Body of pancreas (tissue), 4 donors: ENCODE results near the gene NKAPL.

Source experiments
- CTCF ChIP-seq, 7 experiments: fragments of 450-650 bp in 4 of 7; fragments of 200-600 bp in 3 of 7; sonication (generic) in 3 of 7; IDR thresholded peaks; one replicate each; pipeline ENCODE4 v1.5.1; 2016 to 2019; ENCODE audit warnings: antibody characterized with exemption in 7 of 7
- POLR2A ChIP-seq, 3 donors: fragments of 450-650 bp; IDR thresholded peaks; one replicate each; pipeline ENCODE4 v1.6.1; 2016; ENCODE audit warnings: antibody characterized with exemption in 3 of 3, mild to moderate bottlenecking in 2 of 3

GRCh38 chr6:28295326-28295725, 36.2 kb downstream of the NKAPL start:
- no peak for TF ChIP-seq CTCF (IDR thresholded peaks at IDR 0.05)
- no peak for TF ChIP-seq POLR2A (IDR thresholded peaks at IDR 0.05)
